OCI-LY1 (cell line): Measurements from ENCODE around the gene OGN.

Experiments used
- H2AFZ ChIP-seq: fragments of 200-600 bp; sonication (generic), shearing (Covaris generic); 2 replicates; pipeline ENCODE4 v1.6.0; 2014; ENCODE audit warnings: antibody characterized with exemption, mild to moderate bottlenecking, low read length
- H3F3A ChIP-seq: fragments of 200-600 bp; sonication (generic), shearing (Covaris generic); 2 replicates; pipeline ENCODE4 v1.6.0; 2014; ENCODE audit warnings: mild to moderate bottlenecking, antibody characterized with exemption, low read length, moderate library complexity; ENCODE audit not compliant: insufficient read depth
- H3K27ac ChIP-seq: fragments of 200-600 bp; sonication (generic); 2 replicates; pipeline ENCODE4 v1.5.1; 2014; ENCODE audit warnings: low read length, mixed run types, mild to moderate bottlenecking, low read depth; ENCODE audit not compliant: poor library complexity, severe bottlenecking
- H3K27me3 ChIP-seq: fragments of 200-600 bp; sonication (generic); 2 replicates; pipeline ENCODE4 v1.6.0; 2014; ENCODE audit warnings: antibody characterized with exemption, mild to moderate bottlenecking, low read length, moderate library complexity; ENCODE audit not compliant: insufficient read depth
- H3K36me3 ChIP-seq: fragments of 200-600 bp; sonication (generic); 2 replicates; pipeline ENCODE4 v1.6.1; 2014; ENCODE audit warnings: mild to moderate bottlenecking, antibody characterized with exemption, low read length, moderate library complexity, mixed read lengths; ENCODE audit not compliant: insufficient read depth
- H3K4me1 ChIP-seq: fragments of 200-600 bp; sonication (generic); 2 replicates; pipeline ENCODE4 v1.5.1; 2014; ENCODE audit warnings: mild to moderate bottlenecking, low read length, moderate library complexity; ENCODE audit not compliant: insufficient read depth, severe bottlenecking
- H3K4me2 ChIP-seq: fragments of 200-600 bp; sonication (generic), shearing (Covaris generic); 2 replicates; pipeline ENCODE4 v1.6.1; 2014; ENCODE audit warnings: low read length
- H3K4me3 ChIP-seq: fragments of 200-600 bp; sonication (generic); 2 replicates; pipeline ENCODE4 v1.5.1; 2014; ENCODE audit warnings: low read length, low read depth, mild to moderate bottlenecking, mixed read lengths; ENCODE audit not compliant: poor library complexity, severe bottlenecking
- H3K79me2 ChIP-seq: fragments of 200-600 bp; shearing (Covaris generic); 2 replicates; pipeline ENCODE4 v1.6.1; 2016; ENCODE audit warnings: mixed run types, low read length, mixed read lengths; ENCODE audit not compliant: insufficient read depth
- H3K9ac ChIP-seq: fragments of 200-600 bp; sonication (generic), shearing (Covaris generic); 2 replicates; pipeline ENCODE4 v1.6.1; 2014; ENCODE audit warnings: mild to moderate bottlenecking, low read length, mixed read lengths
- H3K9me2 ChIP-seq: fragments of 200-600 bp; sonication (generic), shearing (Covaris generic); 2 replicates; pipeline ENCODE4 v1.6.1; 2014; ENCODE audit warnings: low read depth, mild to moderate bottlenecking, low read length, mixed read lengths
- H3K9me3 ChIP-seq: fragments of 200-600 bp; shearing (Covaris generic); 2 replicates; pipeline ENCODE4 v1.6.1; 2014; ENCODE audit warnings: low read length, mixed read lengths
- H4K20me1 ChIP-seq: fragments of 200-600 bp; sonication (generic), shearing (Covaris generic); 2 replicates; pipeline ENCODE4 v1.6.0; 2016; ENCODE audit warnings: mild to moderate bottlenecking, low read length; ENCODE audit not compliant: insufficient read depth
- CTCF ChIP-seq: fragments of 200-600 bp; sonication (generic), shearing (Covaris generic); IDR thresholded peaks from 2 replicates; pipeline ENCODE4 v1.5.1; 2017; ENCODE audit warnings: mild to moderate bottlenecking, antibody characterized with exemption, low read length, moderate library complexity, mixed read lengths
- EZH2 ChIP-seq: fragments of 200-600 bp; sonication (generic), shearing (Covaris generic); IDR thresholded peaks from 2 replicates; pipeline ENCODE4 v1.8.0; 2017; ENCODE audit warnings: borderline replicate concordance, mixed run types, mild to moderate bottlenecking, antibody characterized with exemption, low read length, moderate library complexity, mixed read lengths

OGN gene

GRCh38 chr9:92341578-92341977 is 62.8 kb downstream of the OGN start:
- Histone ChIP-seq H4K20me1 (no peaks in the 10 kb centered on the region), H3K4me3 (no peak overlapping the region), H3K4me1 (no peaks in the 10 kb centered on the region), H2AFZ (no peak overlapping the region), H3K9ac (no peak overlapping the region), H3K79me2 (no peaks in the 10 kb centered on the region), H3K27me3 (no peaks in the 10 kb centered on the region), H3K27ac (no peak overlapping the region), H3F3A (no peaks in the 10 kb centered on the region), H3K4me2 (no peak overlapping the region), H3K9me2 (no peaks in the 10 kb centered on the region), H3K9me3 (no peaks in the 10 kb centered on the region), H3K36me3 (peaks cover 40% of the 10 kb centered on the region)
- no peak for TF ChIP-seq EZH2

- no peak overlapping the region for H3K9ac ChIP-seq
- no peaks in the 10 kb centered on the region for H3F3A ChIP-seq
- H3K9me2 ChIP-seq = no peaks in the 10 kb centered on the region
- H4K20me1 ChIP-seq = no peaks in the 10 kb centered on the region
- H3K9me3 ChIP-seq = no peaks in the 10 kb centered on the region
- peaks cover 1% of the 10 kb centered on the region for H3K4me1 ChIP-seq
- H3K79me2 ChIP-seq = peaks cover 6% of the 10 kb centered on the region; the same call in 1 of the 2 replicates
- no peaks in the 10 kb centered on the region for H3K27me3 ChIP-seq
- TF ChIP-seq CTCF = no peak
- TF ChIP-seq EZH2 = no peak
- peaks cover 40% of the 10 kb centered on the region for H3K36me3 ChIP-seq
- no peak overlapping the region for H3K4me3 ChIP-seq
- H3K27ac ChIP-seq = no peak overlapping the region
- no peak overlapping the region for H3K4me2 ChIP-seq
- H2AFZ ChIP-seq = no peak overlapping the region
Measured at GRCh38 chr9:92333282-92333634, 71.1 kb downstream of the OGN start.
